Esophagus squamous epithelium (tissue), 4 donors: ENCODE measurements around the gene GPC6.

ENCODE experiments used
- CTCF ChIP-seq, 6 experiments: fragments of 450-650 bp in 4 of 6; fragments of 200-600 bp in 2 of 6; sonication (generic) in 2 of 6; IDR thresholded peaks; one replicate each; pipeline ENCODE4 v1.5.1; 2016 to 2019; ENCODE audit warnings: antibody characterized with exemption in 6 of 6, mild to moderate bottlenecking in 4 of 6, moderate library complexity in 4 of 6
- POLR2A ChIP-seq, 4 donors: fragments of 450-650 bp; IDR thresholded peaks; one replicate each; pipeline ENCODE4 v1.6.1; 2017; ENCODE audit warnings: antibody characterized with exemption in 4 of 4, mild to moderate bottlenecking in 4 of 4, moderate library complexity in 3 of 4

GRCh38 chr13:93765811-93766210 is 539.2 kb downstream of the GPC6 start:
- TF ChIP-seq CTCF (IDR thresholded peaks at IDR 0.05), result no peak
- no peak for TF ChIP-seq POLR2A (IDR thresholded peaks at IDR 0.05)
